Measurements from ENCODE around the gene SMIM36. TPM values are rescaled to one million over a fixed set of nuclear protein-coding genes. Genes with fewer than 3 reads are reported as not detected.

SMIM36 gene
- not detected in 2 replicates for total RNA-seq

GRCh38 chr17:55510986-55511721 is at the start of gene SMIM36:
SMIM36 (minus strand) TSS chr17:55511452.

GRCh38 chr17:55421179-55421934 is 89.9 kb downstream of the SMIM36 start, which contains the start of gene MMD:
MMD (minus strand) TSS chr17:55421835; CDS start chr17:55421695, 140 bp downstream.

Other genes starting within 250 kb of the SMIM36 start
- gene HLF, start 246.5 kb downstream of the SMIM36 start, total RNA-seq: under 0.01 and 0.14 TPM in 2 replicates
- gene MMD, start 89.6 kb downstream of the SMIM36 start, total RNA-seq: 5.8 and 14.7 TPM in 2 replicates
- not detected in 2 replicates for gene TMEM100, start 211.4 kb upstream of the SMIM36 start, total RNA-seq
- 6.5 and 11.6 TPM in 2 replicates for gene PCTP, start 239.6 kb upstream of the SMIM36 start, total RNA-seq

All from nasal cavity respiratory epithelium epithelial cell of viscerocranial mucosa (primary cell).